Measurements from ENCODE around the gene FAF1.

DNA sequence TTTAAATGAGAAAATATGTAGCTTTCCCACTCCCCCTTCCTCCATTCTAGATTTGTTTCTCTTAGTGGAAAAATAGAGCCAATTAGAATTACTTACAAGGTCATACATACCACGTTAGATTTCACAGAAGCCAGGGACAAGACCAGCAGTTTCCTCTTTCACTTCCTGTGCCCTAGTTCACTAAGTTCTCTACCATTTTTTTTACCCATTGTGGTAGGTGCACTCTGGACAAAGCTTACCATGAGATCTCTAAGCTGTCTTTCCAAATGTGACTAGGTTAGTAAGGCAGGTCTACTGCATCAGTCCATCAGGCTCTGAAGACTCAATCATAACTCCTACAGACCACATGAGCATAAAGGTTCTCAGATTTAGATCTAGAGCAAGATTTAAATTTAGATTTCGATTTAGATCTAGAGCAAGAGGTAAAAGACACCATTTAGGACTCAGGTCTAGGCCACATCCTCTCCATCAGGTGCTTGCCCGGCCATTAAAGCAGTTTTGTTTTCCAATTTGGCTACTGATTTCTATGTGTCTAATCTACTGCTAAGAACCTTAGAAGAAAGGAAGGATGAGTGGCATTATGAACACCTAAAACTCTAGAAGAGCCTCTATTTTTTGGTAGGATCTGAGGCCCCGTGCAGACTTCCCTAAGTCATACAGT is 235.3 kb downstream of the FAF1 start:
- TF ChIP-seq CTCF (IDR thresholded peaks at IDR 0.05; ENCODE audit: insufficient read depth, low read length, poor library complexity, severe bottlenecking) (no peak), EZH2phosphoT487 (conservative IDR thresholded peaks at IDR 0.05; ENCODE audit: low read length) (no peak)
